ENCODE data around the gene KIF13A.
A peak's percentile ranks its signal among the peaks of the same experiment; 100 is the strongest.
"Not testable (repeated sequence)": the region's sequence is repeated elsewhere in the genome, so short reads cannot be mapped to it uniquely, and the experiment has no call there.

The KIF13A gene

GRCh38 chr6:17807431-17807830, 180.0 kb downstream of the KIF13A start:
- in situ Hi-C loops (cut with HindIII; ENCODE audit: low pct_ligation_motif_present, low pct_unique_long_range_greater_than_20kb, low sequenced_read_pairs); DNase-seq: not testable (repeated sequence)

- no peak for DNase-seq
- in situ Hi-C loops (cut with HindIII; ENCODE audit: low pct_ligation_motif_present, low pct_unique_long_range_greater_than_20kb, low sequenced_read_pairs): no loop called here
These were observed 184.0 kb downstream of the KIF13A start for GRCh38 chr6:17803409-17803808.

GRCh38 chr6:17798477-17799154, 188.8 kb downstream of the KIF13A start:
- no peak for DNase-seq
- in situ Hi-C loops (cut with HindIII; ENCODE audit: low pct_ligation_motif_present, low pct_unique_long_range_greater_than_20kb, low sequenced_read_pairs): no loop called here

- DNase-seq: no peak
- in situ Hi-C loops (cut with HindIII; ENCODE audit: low pct_ligation_motif_present, low pct_unique_long_range_greater_than_20kb, low sequenced_read_pairs): no loop called here
These were observed 196.9 kb downstream of the KIF13A start for GRCh38 chr6:17790489-17790888.

GRCh38 chr6:17785094-17785787, 202.2 kb downstream of the KIF13A start:
- in situ Hi-C loops (cut with HindIII; ENCODE audit: low pct_ligation_motif_present, low pct_unique_long_range_greater_than_20kb, low sequenced_read_pairs): no loop called here
- DNase-seq: no peak

- in situ Hi-C loops (cut with HindIII; ENCODE audit: low pct_ligation_motif_present, low pct_unique_long_range_greater_than_20kb, low sequenced_read_pairs): no loop called here
These were observed 207.4 kb downstream of the KIF13A start for GRCh38 chr6:17780061-17780460.

GRCh38 chr6:17771609-17772008, 215.8 kb downstream of the KIF13A start:
- DNase-seq: no peak
- in situ Hi-C loops (cut with HindIII; ENCODE audit: low pct_ligation_motif_present, low pct_unique_long_range_greater_than_20kb, low sequenced_read_pairs): no loop called here

More at GRCh38 chr6:17780061-17780460, 207.4 kb downstream of the KIF13A start:
- DNase-seq: no peak

GRCh38 chr6:17768881-17769280, 218.6 kb downstream of the KIF13A start:
- DNase-seq: no peak
- in situ Hi-C loops (cut with HindIII; ENCODE audit: low pct_ligation_motif_present, low pct_unique_long_range_greater_than_20kb, low sequenced_read_pairs): no loop called here

GRCh38 chr6:17768388-17768787, 219.0 kb downstream of the KIF13A start:
- in situ Hi-C loops (cut with HindIII; ENCODE audit: low pct_ligation_motif_present, low pct_unique_long_range_greater_than_20kb, low sequenced_read_pairs): no loop called here
- peak; percentile 23 for DNase-seq

GRCh38 chr6:17762651-17763050, 224.8 kb downstream of the KIF13A start:
- in situ Hi-C loops (cut with HindIII; ENCODE audit: low pct_ligation_motif_present, low pct_unique_long_range_greater_than_20kb, low sequenced_read_pairs): no loop called here
- DNase-seq: no peak

GRCh38 chr6:17758119-17758518, 229.3 kb downstream of the KIF13A start:
- DNase-seq: no peak
- in situ Hi-C loops (cut with HindIII; ENCODE audit: low pct_ligation_motif_present, low pct_unique_long_range_greater_than_20kb, low sequenced_read_pairs): no loop called here

GRCh38 chr6:17754254-17754653, 233.2 kb downstream of the KIF13A start:
- DNase-seq: no peak
- in situ Hi-C loops (cut with HindIII; ENCODE audit: low pct_ligation_motif_present, low pct_unique_long_range_greater_than_20kb, low sequenced_read_pairs): no loop called here

- DNase-seq; in situ Hi-C loops (cut with HindIII; ENCODE audit: low pct_ligation_motif_present, low pct_unique_long_range_greater_than_20kb, low sequenced_read_pairs): not testable (repeated sequence)
These were observed 242.1 kb downstream of the KIF13A start for GRCh38 chr6:17745324-17745723.

- DNase-seq; in situ Hi-C loops (cut with HindIII; ENCODE audit: low pct_ligation_motif_present, low pct_unique_long_range_greater_than_20kb, low sequenced_read_pairs): not testable (repeated sequence)
These were observed 242.6 kb downstream of the KIF13A start for GRCh38 chr6:17744757-17745308.

GRCh38 chr6:17744019-17744756, 243.2 kb downstream of the KIF13A start:
- in situ Hi-C loops (cut with HindIII; ENCODE audit: low pct_ligation_motif_present, low pct_unique_long_range_greater_than_20kb, low sequenced_read_pairs): no loop called here

GRCh38 chr6:17741507-17741906, 245.9 kb downstream of the KIF13A start:
- DNase-seq: no peak
- in situ Hi-C loops (cut with HindIII; ENCODE audit: low pct_ligation_motif_present, low pct_unique_long_range_greater_than_20kb, low sequenced_read_pairs): no loop called here

More at GRCh38 chr6:17744019-17744756, 243.2 kb downstream of the KIF13A start:
- no peak for DNase-seq

GRCh38 chr6:17740559-17741220, 246.7 kb downstream of the KIF13A start:
- DNase-seq: no peak
- in situ Hi-C loops (cut with HindIII; ENCODE audit: low pct_ligation_motif_present, low pct_unique_long_range_greater_than_20kb, low sequenced_read_pairs): no loop called here

GRCh38 chr6:17737704-17738252, 249.7 kb downstream of the KIF13A start:
- in situ Hi-C loops (cut with HindIII; ENCODE audit: low pct_ligation_motif_present, low pct_unique_long_range_greater_than_20kb, low sequenced_read_pairs): no loop called here
- no peak for DNase-seq

Measured in ACHN (cell line).